ENCODE measurements around the gene PLPP7. TPM values are rescaled to one million over a fixed set of nuclear protein-coding genes. Genes with fewer than 3 reads are reported as not detected.

The PLPP7 gene
- total RNA-seq, 1 experiment from 2014 or later: not detected

DNA sequence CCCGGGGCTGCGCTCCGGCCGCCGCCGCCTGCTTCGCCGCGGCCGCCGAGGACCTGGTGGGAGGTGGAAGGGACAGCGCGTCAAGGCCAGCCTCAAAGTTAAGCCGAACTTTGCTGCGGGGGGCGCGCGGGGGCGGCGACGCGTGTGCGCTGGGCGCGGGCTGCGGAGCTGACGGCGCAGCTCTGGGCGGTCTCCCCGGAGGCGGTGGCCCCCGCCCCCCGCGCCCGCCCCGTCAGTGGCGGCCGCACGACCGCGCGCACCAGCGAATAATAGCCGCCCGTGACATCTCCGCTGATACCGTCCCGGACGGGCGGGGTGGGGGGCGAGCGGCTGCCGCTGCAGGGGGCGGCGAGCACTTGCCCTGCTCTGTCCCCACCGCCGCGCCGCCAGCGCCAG is 12.6 kb upstream of the PLPP7 start:
- no peak for DNase-seq (ENCODE audit: unreplicated experiment)
- no TSS peak for BruUV-seq (replicated peaks)
- TF ChIP-seq, protein P1, sequence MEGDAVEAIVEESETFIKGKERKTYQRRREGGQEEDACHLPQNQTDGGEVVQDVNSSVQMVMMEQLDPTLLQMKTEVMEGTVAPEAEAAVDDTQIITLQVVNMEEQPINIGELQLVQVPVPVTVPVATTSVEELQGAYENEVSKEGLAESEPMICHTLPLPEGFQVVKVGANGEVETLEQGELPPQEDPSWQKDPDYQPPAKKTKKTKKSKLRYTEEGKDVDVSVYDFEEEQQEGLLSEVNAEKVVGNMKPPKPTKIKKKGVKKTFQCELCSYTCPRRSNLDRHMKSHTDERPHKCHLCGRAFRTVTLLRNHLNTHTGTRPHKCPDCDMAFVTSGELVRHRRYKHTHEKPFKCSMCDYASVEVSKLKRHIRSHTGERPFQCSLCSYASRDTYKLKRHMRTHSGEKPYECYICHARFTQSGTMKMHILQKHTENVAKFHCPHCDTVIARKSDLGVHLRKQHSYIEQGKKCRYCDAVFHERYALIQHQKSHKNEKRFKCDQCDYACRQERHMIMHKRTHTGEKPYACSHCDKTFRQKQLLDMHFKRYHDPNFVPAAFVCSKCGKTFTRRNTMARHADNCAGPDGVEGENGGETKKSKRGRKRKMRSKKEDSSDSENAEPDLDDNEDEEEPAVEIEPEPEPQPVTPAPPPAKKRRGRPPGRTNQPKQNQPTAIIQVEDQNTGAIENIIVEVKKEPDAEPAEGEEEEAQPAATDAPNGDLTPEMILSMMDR (IDR thresholded peaks at IDR 0.05; ENCODE audit: unreplicated experiment): no peak
- intact Hi-C loops (cut with micrococcal nuclease): no loop called here
- Mint-ChIP-seq H3K4me1 (ENCODE audit: insufficient read depth, unreplicated experiment) (no peaks in the 10 kb centered on the region), H3K9me3 (ENCODE audit: unreplicated experiment) (no peaks in the 10 kb centered on the region), H3K27me3 (ENCODE audit: insufficient read depth, unreplicated experiment) (peaks cover 8% of the 10 kb centered on the region), H3K36me3 (ENCODE audit: insufficient read depth, unreplicated experiment) (no peaks in the 10 kb centered on the region), H3K4me3 (ENCODE audit: unreplicated experiment) (no peak overlapping the region), H3K27ac (ENCODE audit: low read depth, unreplicated experiment) (no peak overlapping the region)
- ChIA-PET CTCF (no interaction called here), POLR2A (no interaction called here)

DNA sequence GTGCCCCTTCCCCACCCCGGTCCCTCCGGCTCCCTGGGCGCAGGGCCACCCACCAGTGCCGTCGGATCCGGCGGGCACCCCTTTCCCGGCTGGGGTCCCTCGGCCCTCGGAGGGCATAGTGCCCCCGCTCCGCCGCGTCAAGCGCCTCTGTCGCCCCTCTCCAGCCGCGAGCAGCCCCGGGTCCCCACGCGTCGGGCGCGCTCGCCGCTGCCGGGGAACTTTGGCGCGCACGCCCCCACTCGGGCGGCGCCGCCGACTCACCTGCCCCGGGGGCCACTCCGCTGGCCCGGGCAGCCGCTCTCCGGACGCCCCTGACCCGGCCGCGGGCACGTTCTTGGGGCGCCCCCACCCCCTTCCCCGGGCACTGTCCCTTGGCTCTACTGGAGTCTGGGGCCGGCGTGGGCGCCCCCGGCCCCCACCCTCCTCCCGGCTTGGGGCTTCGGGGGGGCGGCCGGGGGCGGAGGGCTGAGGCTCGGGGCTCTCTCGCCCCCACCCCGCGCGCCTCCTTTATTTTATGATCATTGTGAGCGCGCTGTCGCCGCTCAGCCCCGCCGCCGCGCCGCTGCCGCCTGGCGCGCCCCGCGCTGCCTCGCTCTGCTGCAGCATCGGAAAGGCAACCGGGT is 12.1 kb upstream of the PLPP7 start:
- TF ChIP-seq, protein P1 (IDR thresholded peaks at IDR 0.05; ENCODE audit: unreplicated experiment): no peak
- BruUV-seq (replicated peaks): no TSS peak
- ChIA-PET POLR2A (no interaction called here), CTCF (no interaction called here)
- H3K9me3 Mint-ChIP-seq (ENCODE audit: unreplicated experiment): no peaks in the 10 kb centered on the region
- no peak overlapping the region for H3K27ac Mint-ChIP-seq (ENCODE audit: low read depth, unreplicated experiment)
- peak overlapping the region; percentile 77 for H3K4me3 Mint-ChIP-seq (ENCODE audit: unreplicated experiment)
- intact Hi-C loops (cut with micrococcal nuclease): no loop called here
- DNase-seq (ENCODE audit: unreplicated experiment): no peak
- no peaks in the 10 kb centered on the region for H3K4me1 Mint-ChIP-seq (ENCODE audit: insufficient read depth, unreplicated experiment)
- H3K36me3 Mint-ChIP-seq (ENCODE audit: insufficient read depth, unreplicated experiment): no peaks in the 10 kb centered on the region
- H3K27me3 Mint-ChIP-seq (ENCODE audit: insufficient read depth, unreplicated experiment): peaks cover 13% of the 10 kb centered on the region

DNA sequence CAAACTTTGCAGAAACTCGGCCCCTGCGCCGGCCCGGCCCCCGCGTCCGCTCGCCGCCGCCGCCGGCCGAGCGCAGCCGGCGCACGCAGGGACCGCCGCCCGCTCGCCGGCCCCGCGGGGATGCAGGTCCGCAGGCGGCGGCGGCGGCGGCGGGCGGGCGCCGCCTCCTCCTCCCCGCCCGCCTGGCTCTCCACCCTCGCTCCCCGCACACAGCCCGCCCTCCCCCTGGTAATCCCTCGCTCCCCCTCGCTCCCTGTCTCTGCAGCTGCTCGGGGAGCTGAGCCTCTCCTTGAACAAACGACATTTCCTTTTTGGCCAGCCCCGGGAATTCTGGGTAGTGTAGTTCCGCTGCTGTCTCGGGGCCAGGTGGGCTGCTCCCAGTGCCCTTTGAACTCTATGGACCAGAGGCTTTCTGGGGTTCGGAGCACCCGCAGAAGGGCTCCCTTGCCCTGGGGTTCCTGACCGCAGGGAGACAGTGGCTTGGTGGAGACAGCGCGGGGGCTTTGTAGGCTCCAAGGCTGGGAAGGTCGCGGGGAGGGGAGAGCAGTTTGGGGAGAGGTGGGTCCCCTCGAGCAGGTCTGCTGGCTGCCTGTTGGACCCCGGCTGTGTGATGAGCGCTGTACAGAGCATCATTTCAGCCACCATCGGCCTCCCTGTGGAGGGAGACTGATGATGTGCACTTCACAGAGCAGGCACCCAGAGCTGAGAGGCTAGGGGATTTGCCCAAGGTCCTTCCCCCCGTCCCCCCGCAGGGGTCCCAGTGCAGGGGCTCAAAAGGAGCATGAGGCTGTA is 11.4 kb upstream of the PLPP7 start:
- no peaks in the 10 kb centered on the region for H3K9me3 Mint-ChIP-seq (ENCODE audit: unreplicated experiment)
- intact Hi-C loops (cut with micrococcal nuclease): no loop called here

DNA sequence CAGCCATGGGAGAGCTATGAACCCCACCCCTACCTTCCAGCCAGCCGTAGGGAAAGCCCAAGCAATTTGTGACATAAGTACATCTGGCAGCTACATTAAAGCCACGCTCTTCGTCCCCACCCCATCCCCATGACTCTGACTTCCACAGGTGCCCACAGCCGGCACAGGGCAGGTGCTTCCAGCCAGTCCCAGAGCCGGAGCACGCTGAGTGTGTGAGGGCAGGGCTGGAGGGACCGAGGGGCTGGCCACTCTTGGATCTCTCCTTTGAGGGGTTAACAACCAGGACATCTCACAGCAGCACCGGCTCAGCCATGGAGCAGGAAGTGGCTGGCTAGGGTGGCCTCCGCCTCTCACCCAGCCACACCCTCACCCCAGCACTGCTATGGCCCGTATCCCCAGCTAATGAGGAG is 10.8 kb upstream of the PLPP7 start:
- Mint-ChIP-seq H3K27ac (ENCODE audit: low read depth, unreplicated experiment) (no peak overlapping the region), H3K4me3 (ENCODE audit: unreplicated experiment) (peak overlapping the region; percentile 8), H3K4me1 (ENCODE audit: insufficient read depth, unreplicated experiment) (no peaks in the 10 kb centered on the region), H3K27me3 (ENCODE audit: insufficient read depth, unreplicated experiment) (peaks cover 18% of the 10 kb centered on the region), H3K36me3 (ENCODE audit: insufficient read depth, unreplicated experiment) (no peaks in the 10 kb centered on the region), H3K9me3 (ENCODE audit: unreplicated experiment) (no peaks in the 10 kb centered on the region)
- intact Hi-C loops (cut with micrococcal nuclease): no loop called here
- no peak for DNase-seq (ENCODE audit: unreplicated experiment)
- TF ChIP-seq, protein P1 (IDR thresholded peaks at IDR 0.05; ENCODE audit: unreplicated experiment): no peak
- ChIA-PET POLR2A (no interaction called here), CTCF (no interaction called here)
- BruUV-seq (replicated peaks): no TSS peak

More for the DNA sequence above, 11.4 kb upstream of the PLPP7 start:
- Mint-ChIP-seq H3K27ac (ENCODE audit: low read depth, unreplicated experiment) (no peak overlapping the region), H3K4me1 (ENCODE audit: insufficient read depth, unreplicated experiment) (no peaks in the 10 kb centered on the region), H3K4me3 (ENCODE audit: unreplicated experiment) (peak overlapping the region; percentile 77), H3K36me3 (ENCODE audit: insufficient read depth, unreplicated experiment) (no peaks in the 10 kb centered on the region), H3K27me3 (ENCODE audit: insufficient read depth, unreplicated experiment) (peaks cover 18% of the 10 kb centered on the region)
- BruUV-seq (replicated peaks): no TSS peak
- DNase-seq (ENCODE audit: unreplicated experiment): peak; percentile 69
- ChIA-PET POLR2A (no interaction called here), CTCF (no interaction called here)
- TF ChIP-seq, protein P1 (IDR thresholded peaks at IDR 0.05; ENCODE audit: unreplicated experiment): no peak
